SIG-M5 treated with dmso at 0.1 percent for 504 hours (cell line): Measurements from ENCODE around the gene TRIM46.

Experiments
- DNase-seq: peaks from one replicate; lab custom pipeline; 2025; ENCODE audit not compliant: unreplicated experiment; lab: John Stamatoyannopoulos, UW

Gene TRIM46

DNA sequence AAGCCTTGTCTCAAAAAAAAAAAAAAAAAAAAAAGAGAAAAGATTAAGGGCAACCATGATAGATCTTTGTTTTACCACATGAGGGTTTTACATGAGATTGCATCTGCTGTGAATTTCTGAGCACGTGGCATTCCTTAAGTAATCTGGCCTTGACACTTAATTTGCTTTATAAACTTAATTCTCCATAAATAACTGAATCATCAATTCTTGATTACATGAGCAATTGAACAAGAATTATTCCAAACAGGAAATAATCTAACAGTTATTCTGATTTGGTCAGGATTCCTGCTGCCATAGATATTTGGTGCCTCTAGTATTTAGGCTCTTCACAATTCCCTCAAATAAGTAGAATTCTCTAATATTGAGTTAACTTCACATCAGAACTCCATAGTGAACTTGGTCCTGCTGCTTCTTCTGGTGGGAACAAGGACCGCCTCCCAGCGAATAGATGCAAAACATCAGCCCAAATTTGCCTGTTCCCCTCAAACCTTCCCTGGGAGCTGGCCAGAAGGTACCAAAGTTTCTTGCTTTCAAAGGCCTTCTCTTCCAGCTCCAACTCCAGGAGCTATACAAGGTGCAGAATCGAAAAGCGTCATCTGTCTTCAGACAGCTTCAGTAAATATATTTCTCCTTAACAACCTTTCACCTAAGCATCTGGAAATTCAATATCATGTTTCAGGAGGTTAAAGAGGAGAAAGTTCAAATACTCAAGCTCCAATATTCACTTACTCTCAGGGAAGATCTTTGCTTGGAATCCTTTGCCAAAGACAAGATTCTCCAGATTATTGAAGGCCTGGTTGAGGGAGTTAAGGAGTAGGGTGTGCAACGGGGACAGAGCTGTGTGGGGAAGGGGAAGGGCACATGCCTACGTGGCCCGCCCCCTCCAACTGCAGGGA is 1.6 kb upstream of the TRIM46 start:
- no peak for DNase-seq

GRCh38 chr1:155172732-155173477 is 744 bp upstream of the TRIM46 start, which contains the start of gene KRTCAP2:
Gene KRTCAP2 (minus strand): TSS chr1:155173304. CDS start chr1:155173224, 80 bp downstream.
- DNase-seq, result peak; percentile 98

GRCh38 chr1:155174324-155175280 is 953 bp downstream of the TRIM46 start:
- no peak for DNase-seq

DNA sequence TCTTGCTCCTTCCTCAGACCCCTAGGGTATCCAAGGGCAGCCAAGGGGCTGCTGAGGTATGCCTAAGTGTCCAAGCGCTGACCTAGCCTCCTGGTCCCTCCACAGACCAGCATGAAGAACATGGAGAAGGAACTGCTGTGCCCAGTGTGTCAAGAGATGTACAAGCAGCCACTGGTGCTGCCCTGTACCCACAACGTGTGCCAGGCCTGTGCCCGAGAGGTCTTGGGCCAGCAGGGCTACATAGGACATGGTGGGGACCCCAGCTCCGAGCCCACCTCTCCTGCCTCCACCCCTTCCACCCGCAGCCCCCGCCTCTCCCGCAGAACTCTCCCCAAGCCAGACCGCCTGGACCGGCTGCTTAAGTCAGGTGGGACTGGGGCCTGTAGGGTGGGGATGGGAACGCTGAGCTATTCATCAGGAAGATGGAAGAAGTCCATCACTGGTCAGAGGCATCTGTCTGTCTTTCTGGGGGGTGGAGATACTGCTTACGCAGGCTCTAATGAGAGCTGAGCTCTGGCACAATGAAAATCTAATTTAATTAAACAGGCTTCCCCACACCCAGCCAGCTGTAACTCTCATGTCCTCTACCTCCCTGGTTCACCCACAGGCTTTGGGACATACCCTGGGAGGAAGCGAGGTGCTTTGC is 1.8 kb downstream of the TRIM46 start:
- DNase-seq, result no peak

GRCh38 chr1:155175927-155176371 is 2.3 kb downstream of the TRIM46 start:
- no peak for DNase-seq

GRCh38 chr1:155176544-155177071 is 3.0 kb downstream of the TRIM46 start:
- DNase-seq, result peak; percentile 86

DNA sequence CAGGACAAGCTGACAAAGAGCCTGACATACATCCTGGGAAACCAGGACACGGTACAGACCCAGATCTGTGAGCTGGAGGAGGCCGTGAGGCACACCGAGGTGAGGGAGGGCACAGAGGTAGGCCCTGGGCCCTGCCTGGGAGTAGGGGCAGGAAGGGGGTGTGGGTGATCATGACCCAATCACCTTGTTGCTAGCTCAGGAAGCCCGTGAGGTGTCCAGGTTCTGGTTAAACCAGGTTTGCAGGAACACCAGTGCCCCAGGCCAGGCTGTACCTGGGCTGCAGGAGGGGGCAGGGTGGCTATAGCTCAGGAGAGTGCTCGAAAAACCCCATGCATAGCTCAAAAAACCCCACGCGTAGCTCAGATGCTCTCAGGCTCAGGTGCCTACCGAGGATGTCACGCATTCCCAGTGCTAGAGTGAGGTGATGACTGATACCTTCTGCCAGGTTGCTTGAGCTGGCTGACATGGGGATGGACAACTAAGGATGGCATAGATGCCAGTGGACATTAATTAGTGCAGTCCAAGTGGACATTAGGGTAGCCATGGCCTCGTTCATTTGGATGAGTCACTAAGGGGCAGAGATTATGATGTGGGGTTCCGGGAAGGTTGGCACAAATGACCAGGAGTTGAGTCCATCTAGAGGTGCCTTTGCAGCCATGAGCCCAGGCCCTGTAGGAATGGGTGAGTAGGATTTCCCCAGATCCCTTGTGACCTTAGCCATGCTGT is 3.7 kb downstream of the TRIM46 start:
- peak; percentile 35 for DNase-seq

DNA sequence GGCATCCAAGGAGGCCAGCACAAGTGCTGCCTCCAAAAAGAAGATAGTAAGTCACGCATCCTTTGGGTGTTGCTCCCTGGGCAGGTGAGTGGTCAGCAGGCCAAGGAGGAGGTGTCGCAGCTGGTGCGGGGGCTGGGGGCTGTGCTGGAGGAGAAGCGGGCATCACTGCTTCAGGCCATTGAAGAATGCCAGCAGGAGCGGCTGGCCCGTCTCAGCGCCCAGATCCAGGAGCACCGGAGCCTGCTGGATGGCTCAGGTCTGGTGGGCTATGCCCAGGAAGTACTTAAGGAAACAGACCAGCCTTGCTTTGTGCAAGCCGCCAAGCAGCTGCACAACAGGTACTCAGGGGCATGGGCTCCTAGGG is 4.3 kb downstream of the TRIM46 start:
- no peak for DNase-seq

DNA sequence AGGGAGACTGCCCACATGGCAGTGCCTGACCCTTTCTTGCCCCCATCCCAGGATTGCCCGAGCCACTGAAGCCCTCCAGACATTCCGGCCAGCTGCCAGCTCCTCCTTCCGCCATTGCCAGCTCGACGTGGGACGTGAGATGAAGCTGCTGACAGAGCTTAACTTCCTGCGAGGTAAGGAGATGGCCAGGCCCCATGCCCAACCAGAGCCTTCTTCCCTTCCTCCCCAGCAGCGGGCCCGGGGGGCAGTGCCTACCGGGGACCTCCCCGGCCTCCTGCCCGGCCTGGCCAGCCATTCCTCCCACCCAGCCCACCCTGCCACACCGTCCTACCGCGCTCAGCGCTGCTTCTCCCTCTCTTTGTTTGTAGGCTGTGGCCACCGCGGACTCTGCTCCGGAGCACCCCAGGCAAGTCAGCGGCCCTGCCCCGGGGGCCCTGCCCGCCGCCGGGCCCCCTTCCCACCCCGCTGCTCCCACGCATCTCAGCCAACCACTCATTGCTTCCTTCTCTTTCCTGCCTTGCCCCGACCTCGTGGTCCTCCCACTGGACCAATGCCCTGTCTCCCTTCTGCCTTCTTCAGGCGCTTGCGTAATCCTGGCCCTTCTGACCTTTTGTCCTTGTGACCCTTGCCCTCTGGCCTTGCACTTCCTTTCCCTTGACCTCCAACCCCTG is 4.9 kb downstream of the TRIM46 start:
- no peak for DNase-seq

DNA sequence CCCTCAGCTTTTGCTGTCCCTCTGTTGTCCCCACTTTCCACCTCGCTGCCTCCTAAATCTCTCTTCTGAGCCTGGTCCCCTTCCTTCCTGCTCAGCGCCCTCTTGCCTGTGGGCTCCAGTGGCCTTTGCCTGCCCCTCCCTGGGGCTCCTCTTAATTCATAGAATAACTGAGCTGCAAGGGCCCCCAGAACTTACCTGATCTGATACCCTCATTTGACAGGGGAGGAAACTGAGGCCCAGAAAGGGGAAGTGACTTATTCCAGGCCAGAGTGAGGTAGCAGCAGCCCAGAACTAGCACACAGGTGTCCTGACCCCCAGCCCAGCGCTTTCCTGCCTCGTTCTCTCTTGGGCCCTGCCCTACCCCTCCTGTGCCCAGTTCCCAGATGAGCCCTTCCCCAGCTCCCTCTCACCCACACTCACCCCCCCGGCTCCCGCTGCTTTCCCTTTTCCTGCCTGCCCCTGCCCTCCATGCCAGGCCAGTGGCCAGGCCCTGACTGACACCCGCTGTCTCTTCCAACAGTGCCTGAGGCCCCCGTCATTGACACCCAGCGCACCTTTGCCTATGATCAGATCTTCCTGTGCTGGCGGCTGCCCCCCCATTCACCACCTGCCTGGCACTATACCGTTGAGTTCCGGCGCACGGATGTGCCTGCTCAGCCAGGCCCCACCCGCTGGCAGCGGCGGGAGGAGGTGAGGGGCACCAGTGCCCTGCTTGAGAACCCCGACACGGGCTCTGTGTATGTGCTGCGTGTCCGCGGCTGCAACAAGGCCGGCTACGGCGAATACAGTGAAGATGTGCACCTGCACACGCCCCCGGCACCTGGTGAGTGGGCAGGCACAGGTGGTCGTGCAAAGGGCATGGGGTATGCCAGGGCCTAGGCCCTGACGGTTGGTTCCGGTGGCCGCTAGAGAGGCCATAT is 5.7 kb downstream of the TRIM46 start:
- no peak for DNase-seq

GRCh38 chr1:155181371-155182051 is 7.9 kb downstream of the TRIM46 start:
- DNase-seq, result no peak

GRCh38 chr1:155182052-155182550 is 8.5 kb downstream of the TRIM46 start:
- DNase-seq, result no peak

- DNase-seq, result no peak
Observed at GRCh38 chr1:155183775-155184221, 10.1 kb downstream of the TRIM46 start.

GRCh38 chr1:155184351-155184811 is 10.7 kb downstream of the TRIM46 start:
- DNase-seq, result no peak

DNA sequence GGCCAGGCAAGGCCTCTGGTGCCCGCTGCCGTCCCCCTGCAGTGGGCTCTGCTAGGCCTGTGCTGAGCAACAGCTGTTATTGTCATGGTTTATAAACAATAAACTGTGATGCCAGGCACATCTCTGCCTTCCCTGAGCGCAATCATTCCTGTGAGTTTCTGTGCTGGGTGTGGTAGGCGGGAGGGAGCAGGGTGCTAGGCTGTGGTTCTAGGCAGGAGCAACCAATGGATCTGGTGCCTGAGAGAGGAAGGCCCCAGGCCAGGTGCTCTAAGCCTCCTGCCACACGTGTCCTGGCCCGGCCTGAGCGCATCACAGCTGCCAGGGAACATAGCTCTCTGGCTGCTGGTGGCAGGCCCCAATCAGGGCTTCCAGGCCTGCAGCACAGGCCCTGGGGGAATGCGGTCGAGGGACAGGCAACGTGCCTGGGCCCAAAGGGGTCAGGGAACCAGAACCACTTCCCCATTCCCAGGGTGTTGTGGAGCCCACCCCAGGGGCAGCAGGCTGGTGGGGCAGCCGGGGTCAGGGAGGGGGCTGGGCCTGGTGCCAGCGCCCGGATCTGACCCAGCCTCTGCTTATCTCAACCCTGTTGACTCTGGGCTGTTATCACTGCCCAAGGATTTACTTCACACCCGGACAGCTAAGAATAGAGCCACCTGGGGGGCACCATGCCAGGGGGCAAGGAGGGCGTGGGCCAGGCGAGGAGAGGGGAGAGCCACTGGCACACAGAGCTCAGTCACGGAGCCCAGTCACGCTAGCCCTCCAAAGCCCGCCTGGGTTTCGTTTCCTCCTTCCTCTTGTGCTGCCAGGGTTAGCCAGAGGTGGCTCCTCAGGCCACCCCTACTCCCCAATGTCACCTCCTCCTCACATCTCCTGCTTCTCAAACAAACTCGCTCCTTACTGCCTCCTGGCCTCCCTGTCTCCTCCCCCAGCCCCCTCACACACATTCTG is 11.5 kb downstream of the TRIM46 start:
- DNase-seq, result peak; percentile 90

GRCh38 chr1:155185783-155186066 is 12.1 kb downstream of the TRIM46 start:
- DNase-seq, result no peak
